GM21528 (cell line): ENCODE results near the gene HACD1.
"Not testable (repeated sequence)": the region's sequence is repeated elsewhere in the genome, so short reads cannot be mapped to it uniquely, and the experiment has no call there.

Source experiments
- ATAC-seq: cut with Tn5 transposase; IDR thresholded peaks from one replicate; pipeline ENCODE4 v1.9.1; 2021; ENCODE audit warnings: mild to moderate bottlenecking, moderate library complexity; ENCODE audit not compliant: unreplicated experiment, low FRiP score

Gene HACD1

GRCh38 chr10:17587321-17587720, 29.9 kb downstream of the HACD1 start:
- not testable (repeated sequence) for ATAC-seq

- peak; percentile 71 for ATAC-seq
Observed at GRCh38 chr10:17586821-17587234, 30.3 kb downstream of the HACD1 start.

GRCh38 chr10:17585016-17585415, 32.2 kb downstream of the HACD1 start:
- ATAC-seq, result no peak

GRCh38 chr10:17580885-17581284, 36.3 kb downstream of the HACD1 start:
- no peak for ATAC-seq

GRCh38 chr10:17578603-17579002, 38.6 kb downstream of the HACD1 start:
- no peak for ATAC-seq

- no peak for ATAC-seq
Observed at GRCh38 chr10:17576768-17577167, 40.4 kb downstream of the HACD1 start.

- no peak for ATAC-seq
Observed at GRCh38 chr10:17564911-17565310, 52.3 kb downstream of the HACD1 start.

- ATAC-seq, result no peak
Observed at GRCh38 chr10:17563452-17563851, 53.7 kb downstream of the HACD1 start.

- ATAC-seq, result no peak
Observed at GRCh38 chr10:17562614-17563013, 54.6 kb downstream of the HACD1 start.

- no peak for ATAC-seq
Observed at GRCh38 chr10:17561111-17561510, 56.1 kb downstream of the HACD1 start.

- no peak for ATAC-seq
Observed at GRCh38 chr10:17557459-17557858, 59.7 kb downstream of the HACD1 start.

- ATAC-seq, result no peak
Observed at GRCh38 chr10:17548770-17549169, 68.4 kb downstream of the HACD1 start.

GRCh38 chr10:17548162-17548561, 69.0 kb downstream of the HACD1 start:
- ATAC-seq, result no peak

- no peak for ATAC-seq
Observed at GRCh38 chr10:17547060-17547459, 70.1 kb downstream of the HACD1 start.

GRCh38 chr10:17544465-17544864, 72.7 kb downstream of the HACD1 start:
- no peak for ATAC-seq
